ENCODE results near the gene FABP3.

FABP3 gene

GRCh38 chr1:31326461-31326860 lies 46.4 kb downstream of the FABP3 start:
- no peak overlapping the region for H3K4me3 ChIP-seq (ENCODE audit: low read length in 2 of 2)
- H3K4me1 ChIP-seq (ENCODE audit: control insufficient read depth in 2 of 2, insufficient read depth in 2 of 2, low read length in 2 of 2), result no peaks in the 10 kb centered on the region
- no peak overlapping the region for H3K9ac ChIP-seq (ENCODE audit: low read depth in 1 of 2, low read length in 2 of 2)
- H3K36me3 ChIP-seq (ENCODE audit: control insufficient read depth in 2 of 2, insufficient read depth in 2 of 2, low read length in 2 of 2), result peaks cover 6 to 18% of the 10 kb centered on the region in 2 donors
- no peaks in the 10 kb centered on the region for H3K27me3 ChIP-seq (ENCODE audit: control insufficient read depth in 2 of 2, insufficient read depth in 2 of 2, low read length in 2 of 2)
- no peaks in the 10 kb centered on the region for H3K9me3 ChIP-seq (ENCODE audit: control insufficient read depth in 2 of 2, low read length in 2 of 2)
- H3K27ac ChIP-seq (ENCODE audit: low read depth in 2 of 2, low read length in 2 of 2), result no peak overlapping the region

GRCh38 chr1:31324992-31325391 lies 47.9 kb downstream of the FABP3 start:
- no peaks in the 10 kb centered on the region for H3K9me3 ChIP-seq (ENCODE audit: control insufficient read depth in 2 of 2, low read length in 2 of 2)
- no peaks in the 10 kb centered on the region for H3K4me1 ChIP-seq (ENCODE audit: control insufficient read depth in 2 of 2, insufficient read depth in 2 of 2, low read length in 2 of 2)
- H3K36me3 ChIP-seq (ENCODE audit: control insufficient read depth in 2 of 2, insufficient read depth in 2 of 2, low read length in 2 of 2), result peaks cover 6 to 22% of the 10 kb centered on the region in 2 donors
- no peak overlapping the region for H3K27ac ChIP-seq (ENCODE audit: low read depth in 2 of 2, low read length in 2 of 2)
- no peak overlapping the region for H3K9ac ChIP-seq (ENCODE audit: low read depth in 1 of 2, low read length in 2 of 2)
- no peaks in the 10 kb centered on the region for H3K27me3 ChIP-seq (ENCODE audit: control insufficient read depth in 2 of 2, insufficient read depth in 2 of 2, low read length in 2 of 2)
- no peak overlapping the region for H3K4me3 ChIP-seq (ENCODE audit: low read length in 2 of 2)

GRCh38 chr1:31324093-31324492 lies 48.8 kb downstream of the FABP3 start:
- H3K36me3 ChIP-seq (ENCODE audit: control insufficient read depth in 2 of 2, insufficient read depth in 2 of 2, low read length in 2 of 2), result peaks cover 6 to 27% of the 10 kb centered on the region in 2 donors
- no peak overlapping the region for H3K4me3 ChIP-seq (ENCODE audit: low read length in 2 of 2)
- no peak overlapping the region for H3K27ac ChIP-seq (ENCODE audit: low read depth in 2 of 2, low read length in 2 of 2)
- H3K27me3 ChIP-seq (ENCODE audit: control insufficient read depth in 2 of 2, insufficient read depth in 2 of 2, low read length in 2 of 2), result no peaks in the 10 kb centered on the region
- no peaks in the 10 kb centered on the region for H3K4me1 ChIP-seq (ENCODE audit: control insufficient read depth in 2 of 2, insufficient read depth in 2 of 2, low read length in 2 of 2)
- no peaks in the 10 kb centered on the region for H3K9me3 ChIP-seq (ENCODE audit: control insufficient read depth in 2 of 2, low read length in 2 of 2)
- no peak overlapping the region for H3K9ac ChIP-seq (ENCODE audit: low read depth in 1 of 2, low read length in 2 of 2)

- no peak overlapping the region for H3K4me3 ChIP-seq (ENCODE audit: low read length in 2 of 2)
- H3K27me3 ChIP-seq (ENCODE audit: control insufficient read depth in 2 of 2, insufficient read depth in 2 of 2, low read length in 2 of 2), result no peaks in the 10 kb centered on the region
- no peaks in the 10 kb centered on the region for H3K4me1 ChIP-seq (ENCODE audit: control insufficient read depth in 2 of 2, insufficient read depth in 2 of 2, low read length in 2 of 2)
- no peak overlapping the region for H3K9ac ChIP-seq (ENCODE audit: low read depth in 1 of 2, low read length in 2 of 2)
- H3K27ac ChIP-seq (ENCODE audit: low read depth in 2 of 2, low read length in 2 of 2), result no peak overlapping the region
- H3K9me3 ChIP-seq (ENCODE audit: control insufficient read depth in 2 of 2, low read length in 2 of 2), result no peaks in the 10 kb centered on the region
- H3K36me3 ChIP-seq (ENCODE audit: control insufficient read depth in 2 of 2, insufficient read depth in 2 of 2, low read length in 2 of 2), result peaks cover 15 to 25% of the 10 kb centered on the region in 2 donors
These were observed 54.7 kb downstream of the FABP3 start for GRCh38 chr1:31318146-31318545.

- Histone ChIP-seq H3K27me3 (ENCODE audit: control insufficient read depth in 2 of 2, insufficient read depth in 2 of 2, low read length in 2 of 2) (no peaks in the 10 kb centered on the region), H3K9ac (ENCODE audit: low read depth in 1 of 2, low read length in 2 of 2) (no peak overlapping the region), H3K4me1 (ENCODE audit: control insufficient read depth in 2 of 2, insufficient read depth in 2 of 2, low read length in 2 of 2) (no peaks in the 10 kb centered on the region), H3K4me3 (ENCODE audit: low read length in 2 of 2) (no peak overlapping the region), H3K27ac (ENCODE audit: low read depth in 2 of 2, low read length in 2 of 2) (no peak overlapping the region), H3K9me3 (ENCODE audit: control insufficient read depth in 2 of 2, low read length in 2 of 2) (no peaks in the 10 kb centered on the region), H3K36me3 (ENCODE audit: control insufficient read depth in 2 of 2, insufficient read depth in 2 of 2, low read length in 2 of 2) (peaks cover 28 to 31% of the 10 kb centered on the region in 2 donors)
These were observed 57.0 kb downstream of the FABP3 start for GRCh38 chr1:31315902-31316301.

Data from mucosa of rectum (tissue), 2 donors.